PFSK-1 (cell line): ENCODE data around the gene FAM171A1.

Source experiments
- FOXP2 ChIP-seq: optimal IDR thresholded peaks from 2 replicates; pipeline ENCODE3; 2011; ENCODE audit warnings: borderline replicate concordance, control low read depth, inconsistent platforms; ENCODE audit not compliant: insufficient read depth; ENCODE audit errors: extremely low read length, extremely low read depth
- POLR2AphosphoS5 ChIP-seq: IDR thresholded peaks from 2 replicates; pipeline ENCODE4 v1.6.1; 2012; ENCODE audit warnings: low read depth, mild to moderate bottlenecking, control low read depth, low read length, moderate library complexity
- SIN3A ChIP-seq: IDR thresholded peaks from 2 replicates; pipeline ENCODE4 v1.6.1; 2012; ENCODE audit warnings: mild to moderate bottlenecking, low read length, moderate library complexity, borderline replicate concordance; ENCODE audit not compliant: insufficient read depth
- TAF1 ChIP-seq: IDR thresholded peaks from 2 replicates; pipeline ENCODE4 v1.6.1; 2012; ENCODE audit warnings: low read length, control low read depth, borderline replicate concordance; ENCODE audit not compliant: insufficient read depth
- TF ChIP-seq, protein P1 (sequence below), 2 experiments: IDR thresholded peaks; 2 replicates each; pipeline versions ENCODE4 v1.6.1 to v1.8.0; 2011 to 2012; ENCODE audit warnings: low read depth in 2 of 2, low read length in 2 of 2, control low read depth in 1 of 2, inconsistent platforms in 1 of 2, mild to moderate bottlenecking in 1 of 2, moderate library complexity in 1 of 2; ENCODE audit not compliant: insufficient read depth in 1 of 2

Gene FAM171A1

DNA sequence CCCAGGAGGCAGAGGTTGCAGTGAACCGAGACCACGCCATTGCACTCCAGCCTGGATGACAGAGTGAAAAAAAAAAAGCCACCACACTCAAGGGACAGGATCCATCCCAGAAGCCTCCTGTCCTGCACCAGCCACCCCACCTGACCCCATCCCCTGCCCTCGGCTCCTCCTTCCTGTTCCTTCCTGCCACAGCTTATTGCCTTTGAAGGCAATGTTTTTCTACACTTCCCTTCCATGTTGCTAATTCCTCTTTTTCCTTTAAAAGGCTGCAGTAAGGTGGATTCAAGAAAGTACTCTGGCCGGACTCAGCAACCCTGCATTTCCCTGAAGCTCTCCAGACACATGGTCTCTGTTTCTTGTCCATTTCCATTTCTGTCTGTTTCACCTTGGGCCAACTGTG lies 80.9 kb downstream of the FAM171A1 start:
- TF ChIP-seq FOXP2 = no peak
- TF ChIP-seq SIN3A = no peak
- no peak for TF ChIP-seq TAF1
- TF ChIP-seq, protein P1, sequence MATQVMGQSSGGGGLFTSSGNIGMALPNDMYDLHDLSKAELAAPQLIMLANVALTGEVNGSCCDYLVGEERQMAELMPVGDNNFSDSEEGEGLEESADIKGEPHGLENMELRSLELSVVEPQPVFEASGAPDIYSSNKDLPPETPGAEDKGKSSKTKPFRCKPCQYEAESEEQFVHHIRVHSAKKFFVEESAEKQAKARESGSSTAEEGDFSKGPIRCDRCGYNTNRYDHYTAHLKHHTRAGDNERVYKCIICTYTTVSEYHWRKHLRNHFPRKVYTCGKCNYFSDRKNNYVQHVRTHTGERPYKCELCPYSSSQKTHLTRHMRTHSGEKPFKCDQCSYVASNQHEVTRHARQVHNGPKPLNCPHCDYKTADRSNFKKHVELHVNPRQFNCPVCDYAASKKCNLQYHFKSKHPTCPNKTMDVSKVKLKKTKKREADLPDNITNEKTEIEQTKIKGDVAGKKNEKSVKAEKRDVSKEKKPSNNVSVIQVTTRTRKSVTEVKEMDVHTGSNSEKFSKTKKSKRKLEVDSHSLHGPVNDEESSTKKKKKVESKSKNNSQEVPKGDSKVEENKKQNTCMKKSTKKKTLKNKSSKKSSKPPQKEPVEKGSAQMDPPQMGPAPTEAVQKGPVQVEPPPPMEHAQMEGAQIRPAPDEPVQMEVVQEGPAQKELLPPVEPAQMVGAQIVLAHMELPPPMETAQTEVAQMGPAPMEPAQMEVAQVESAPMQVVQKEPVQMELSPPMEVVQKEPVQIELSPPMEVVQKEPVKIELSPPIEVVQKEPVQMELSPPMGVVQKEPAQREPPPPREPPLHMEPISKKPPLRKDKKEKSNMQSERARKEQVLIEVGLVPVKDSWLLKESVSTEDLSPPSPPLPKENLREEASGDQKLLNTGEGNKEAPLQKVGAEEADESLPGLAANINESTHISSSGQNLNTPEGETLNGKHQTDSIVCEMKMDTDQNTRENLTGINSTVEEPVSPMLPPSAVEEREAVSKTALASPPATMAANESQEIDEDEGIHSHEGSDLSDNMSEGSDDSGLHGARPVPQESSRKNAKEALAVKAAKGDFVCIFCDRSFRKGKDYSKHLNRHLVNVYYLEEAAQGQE (IDR thresholded peaks at IDR 0.05; ENCODE audit: insufficient read depth in 1 of 2, low read depth in 2 of 2, low read length in 2 of 2) = no peak
- no peak for TF ChIP-seq POLR2AphosphoS5

DNA sequence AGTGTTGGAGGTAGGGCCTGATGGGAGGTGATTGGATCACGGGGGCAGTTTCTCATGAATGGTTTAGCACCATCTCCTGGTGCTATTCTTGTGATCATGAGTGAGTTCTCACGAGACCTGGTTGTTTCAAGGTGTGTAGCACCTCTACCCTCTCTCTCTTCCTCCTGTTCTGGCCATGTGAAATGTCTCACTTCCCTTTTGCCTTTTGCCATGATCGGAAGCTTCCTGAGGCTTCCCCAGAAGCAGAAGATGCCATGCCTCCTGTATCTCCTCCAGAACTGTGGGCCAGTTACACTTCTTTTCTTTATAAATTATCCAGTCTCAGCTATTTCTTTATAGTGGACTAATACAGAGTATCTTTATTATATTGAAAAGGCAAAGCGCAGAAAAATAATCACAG lies 90.1 kb downstream of the FAM171A1 start:
- no peak for TF ChIP-seq POLR2AphosphoS5
- no peak for TF ChIP-seq FOXP2
- no peak for TF ChIP-seq SIN3A
- TF ChIP-seq TAF1 = no peak
- TF ChIP-seq, protein P1 (IDR thresholded peaks at IDR 0.05; ENCODE audit: insufficient read depth in 1 of 2, low read depth in 2 of 2, low read length in 2 of 2) = no peak

DNA sequence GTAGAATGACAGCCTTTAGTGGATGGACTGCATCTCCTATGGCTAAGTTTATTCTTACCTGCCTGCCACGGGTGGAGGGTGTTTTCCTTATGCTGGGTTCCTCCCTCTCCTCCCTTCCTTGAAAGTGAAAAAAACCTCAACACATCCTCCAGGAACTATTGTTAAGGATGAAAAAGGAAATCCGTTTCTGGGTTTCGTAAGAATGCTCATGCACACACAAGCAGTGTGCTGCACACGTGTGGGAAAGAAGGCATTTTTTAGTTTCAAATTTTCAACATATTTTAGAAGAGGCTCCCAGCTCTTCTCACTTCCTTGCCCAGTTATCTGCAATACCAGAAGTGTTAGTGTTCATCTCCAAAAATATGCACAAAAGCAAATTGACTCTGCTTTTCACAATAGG lies 90.6 kb downstream of the FAM171A1 start:
- no peak for TF ChIP-seq POLR2AphosphoS5
- TF ChIP-seq, protein P1 (IDR thresholded peaks at IDR 0.05; ENCODE audit: insufficient read depth in 1 of 2, low read depth in 2 of 2, low read length in 2 of 2) = no peak
- no peak for TF ChIP-seq FOXP2
- TF ChIP-seq TAF1 = no peak
- TF ChIP-seq SIN3A = no peak

DNA sequence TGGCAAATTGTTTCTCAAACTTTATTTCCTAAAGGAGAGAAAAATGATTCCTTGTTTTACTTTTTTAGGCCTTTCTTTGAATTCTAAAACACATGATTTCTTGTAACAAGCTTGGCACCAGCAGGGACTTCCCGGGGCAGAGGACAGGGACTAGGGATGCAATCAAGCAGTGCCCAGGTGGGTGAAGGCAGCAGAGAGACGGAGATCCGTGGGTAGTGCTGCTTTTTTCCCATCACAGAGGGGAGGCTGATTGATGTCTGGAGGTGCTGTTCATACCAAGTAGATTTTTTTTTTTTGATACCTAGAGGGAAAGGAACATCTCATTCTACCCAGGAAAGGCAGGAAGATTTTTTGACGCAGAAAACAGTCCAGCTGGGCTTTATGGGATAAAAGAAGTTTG lies 91.9 kb downstream of the FAM171A1 start:
- no peak for TF ChIP-seq SIN3A
- no peak for TF ChIP-seq POLR2AphosphoS5
- TF ChIP-seq, protein P1 (IDR thresholded peaks at IDR 0.05; ENCODE audit: insufficient read depth in 1 of 2, low read depth in 2 of 2, low read length in 2 of 2) = no peak
- TF ChIP-seq FOXP2 = no peak
- no peak for TF ChIP-seq TAF1

DNA sequence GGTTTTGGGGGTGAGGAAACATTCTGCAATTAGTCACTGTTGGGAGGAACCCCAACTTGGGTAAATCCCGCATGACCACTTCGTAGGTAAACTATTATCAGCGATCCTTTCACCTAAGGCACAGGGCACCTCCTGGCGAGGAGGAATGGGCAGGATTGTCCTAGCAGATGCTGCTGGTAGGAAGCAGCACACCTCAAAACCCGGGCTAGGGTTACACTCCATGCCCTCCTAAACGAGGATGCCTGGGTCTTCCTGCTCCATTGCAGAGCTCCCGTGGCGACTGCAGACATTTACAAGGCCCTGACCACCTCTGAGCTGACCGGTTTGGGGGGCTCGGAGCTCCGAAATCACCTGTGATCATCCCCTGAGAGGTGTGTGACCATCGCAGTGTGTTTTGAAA lies 92.3 kb downstream of the FAM171A1 start:
- no peak for TF ChIP-seq SIN3A
